HG02588 (cell line): ENCODE data around the gene MAGEF1.

ENCODE experiments used
- ATAC-seq: cut with Tn5 transposase; IDR thresholded peaks from one replicate; pipeline ENCODE4 v1.9.1; 2021; ENCODE audit warnings: mild to moderate bottlenecking, moderate library complexity; ENCODE audit not compliant: unreplicated experiment

Gene MAGEF1

DNA sequence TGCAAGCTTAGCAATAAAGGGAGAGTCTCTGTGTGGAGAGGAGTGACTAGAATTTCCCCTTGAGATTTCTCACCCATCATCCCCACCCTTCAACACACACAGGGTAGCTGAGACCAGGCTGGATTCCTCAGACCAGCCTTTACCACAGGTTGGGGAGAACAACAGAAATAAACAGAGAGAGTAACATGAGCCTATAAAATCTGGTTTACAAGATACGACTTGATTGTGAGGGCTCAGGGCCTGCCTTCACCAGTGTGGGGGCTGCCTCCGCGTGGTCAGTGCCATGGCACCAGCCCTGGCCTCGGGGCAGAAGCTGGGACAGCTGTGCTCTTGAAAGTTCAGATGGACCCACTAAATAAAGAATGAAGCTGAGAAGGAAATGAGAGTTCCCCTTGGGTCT is 14.6 kb upstream of the MAGEF1 start:
- ATAC-seq, result no peak

DNA sequence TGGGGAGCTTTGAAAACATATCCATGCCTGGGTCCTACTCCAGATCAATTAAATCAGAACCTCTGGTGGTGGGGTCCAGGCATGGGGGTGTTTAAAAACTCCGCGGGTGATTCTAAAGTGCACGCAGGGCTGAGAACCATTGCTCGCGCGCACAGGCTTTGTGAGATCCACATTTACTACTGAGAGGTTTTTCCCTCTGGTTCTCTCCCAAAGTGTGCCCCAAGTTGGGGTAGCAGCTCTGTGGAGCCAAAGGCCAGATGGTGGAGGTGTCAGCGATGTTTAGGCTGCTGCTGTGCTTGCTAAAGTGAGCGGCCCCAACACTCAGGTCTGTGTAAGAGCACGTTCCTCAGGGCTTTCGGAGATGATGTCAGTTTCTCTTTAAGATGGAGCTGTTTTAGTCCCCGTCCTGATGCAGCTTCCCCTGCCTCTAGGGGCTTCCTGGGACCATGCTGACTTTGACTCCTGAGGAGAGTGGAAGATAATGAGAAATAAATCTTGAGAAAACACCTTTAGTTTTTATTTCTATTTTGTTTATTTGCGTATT is 13.4 kb upstream of the MAGEF1 start:
- ATAC-seq, result no peak

DNA sequence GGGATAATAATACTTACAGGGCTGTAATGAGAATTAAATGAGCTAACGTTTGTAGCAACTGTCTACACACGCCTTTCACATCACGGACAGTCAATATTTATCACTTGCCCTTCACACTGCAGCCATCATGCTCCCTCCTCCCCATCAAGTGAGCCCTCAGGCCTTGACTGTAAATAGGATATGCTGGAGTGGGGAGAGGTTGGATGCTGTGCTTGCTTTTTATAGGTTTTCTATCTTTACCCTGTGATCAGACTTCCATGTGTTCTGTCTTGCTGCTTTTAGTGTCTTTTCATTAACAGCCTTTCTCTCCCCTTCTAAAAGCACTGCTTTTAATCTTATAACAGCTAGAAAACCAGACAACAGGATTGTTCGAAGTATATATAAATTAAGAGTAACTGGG is 12.8 kb upstream of the MAGEF1 start:
- no peak for ATAC-seq

GRCh38 chr3:184719709-184720108 is 7.8 kb upstream of the MAGEF1 start:
- no peak for ATAC-seq

DNA sequence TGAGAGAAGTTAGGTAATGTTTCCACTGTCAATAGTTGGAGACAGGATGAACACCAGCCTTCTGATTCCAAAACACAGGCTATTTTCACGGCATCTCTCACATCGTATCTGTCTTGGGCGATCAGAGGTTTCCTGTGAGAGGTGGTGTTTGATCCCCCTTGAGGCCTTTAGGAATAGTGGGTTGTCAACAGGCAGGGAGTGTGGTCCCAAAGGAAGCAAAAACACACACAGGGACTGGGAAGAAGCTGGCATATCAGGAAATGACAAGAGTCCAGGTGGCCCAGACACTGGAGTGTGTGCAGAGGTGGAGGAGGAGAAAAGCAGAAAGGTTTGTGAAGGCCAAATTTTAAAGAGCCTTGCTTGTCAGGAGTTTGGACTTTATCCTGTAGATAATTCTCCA is 6.6 kb upstream of the MAGEF1 start:
- ATAC-seq, result no peak

- no peak for ATAC-seq
Measured at GRCh38 chr3:184717399-184717983, 5.6 kb upstream of the MAGEF1 start.

GRCh38 chr3:184716622-184717398 is 4.9 kb upstream of the MAGEF1 start:
- ATAC-seq, result no peak

GRCh38 chr3:184715943-184716621 is 4.2 kb upstream of the MAGEF1 start:
- no peak for ATAC-seq

- ATAC-seq, result no peak
Measured at GRCh38 chr3:184713521-184713920, 1.7 kb upstream of the MAGEF1 start.

DNA sequence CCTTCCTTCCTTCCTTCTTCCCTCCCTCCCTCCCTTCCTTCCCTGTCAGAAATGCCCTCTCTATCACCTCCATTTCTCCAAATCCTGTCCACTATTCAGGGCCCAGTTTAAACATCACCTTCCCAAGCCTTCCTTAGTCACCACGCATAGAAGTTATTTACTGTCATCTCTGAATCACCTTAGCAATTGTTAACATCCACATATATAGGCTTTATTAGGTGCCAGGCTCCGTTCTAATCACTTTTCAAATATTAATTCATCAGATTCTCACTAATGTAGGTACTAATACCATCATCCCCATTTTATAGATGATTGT is 1.1 kb upstream of the MAGEF1 start:
- ATAC-seq, result no peak

DNA sequence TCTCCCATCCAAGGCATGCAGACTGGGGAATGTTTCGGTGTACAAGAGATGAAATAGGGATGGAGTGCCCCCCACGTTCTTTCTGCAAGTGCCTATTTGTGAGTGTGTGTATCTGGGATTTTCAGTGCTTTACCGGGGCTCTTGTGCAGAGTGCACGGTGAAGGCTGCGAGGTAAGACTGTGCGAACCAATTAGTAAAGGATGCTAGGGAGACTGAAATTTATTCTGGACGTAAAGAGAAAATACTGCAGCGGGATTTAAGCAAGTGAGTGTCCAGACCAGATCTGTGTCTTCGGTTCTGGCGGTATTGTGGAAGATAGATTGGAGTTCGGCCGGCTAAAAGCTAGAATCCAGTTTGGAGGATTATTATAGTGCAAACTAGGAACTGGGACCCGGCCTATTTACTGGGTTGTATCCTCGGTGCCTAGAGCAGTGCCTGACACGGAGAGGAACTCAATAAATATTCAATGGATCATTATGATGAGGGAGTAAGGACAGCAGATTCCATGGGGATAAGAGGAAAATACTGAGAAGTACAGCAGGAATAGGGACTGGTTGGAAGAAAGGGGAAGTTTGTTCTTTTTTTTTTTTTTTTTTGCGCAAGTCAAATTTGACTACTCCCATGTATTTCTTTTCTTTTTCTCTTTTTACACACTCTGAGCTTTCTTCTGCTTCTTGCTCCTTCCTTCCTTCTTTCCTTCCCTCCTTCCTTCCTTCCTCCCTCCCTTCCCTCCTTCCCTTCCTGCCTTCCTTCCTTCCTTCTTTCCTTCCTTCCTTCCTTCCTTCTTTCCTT is 580 bp upstream of the MAGEF1 start:
- peak; percentile 26 for ATAC-seq

DNA sequence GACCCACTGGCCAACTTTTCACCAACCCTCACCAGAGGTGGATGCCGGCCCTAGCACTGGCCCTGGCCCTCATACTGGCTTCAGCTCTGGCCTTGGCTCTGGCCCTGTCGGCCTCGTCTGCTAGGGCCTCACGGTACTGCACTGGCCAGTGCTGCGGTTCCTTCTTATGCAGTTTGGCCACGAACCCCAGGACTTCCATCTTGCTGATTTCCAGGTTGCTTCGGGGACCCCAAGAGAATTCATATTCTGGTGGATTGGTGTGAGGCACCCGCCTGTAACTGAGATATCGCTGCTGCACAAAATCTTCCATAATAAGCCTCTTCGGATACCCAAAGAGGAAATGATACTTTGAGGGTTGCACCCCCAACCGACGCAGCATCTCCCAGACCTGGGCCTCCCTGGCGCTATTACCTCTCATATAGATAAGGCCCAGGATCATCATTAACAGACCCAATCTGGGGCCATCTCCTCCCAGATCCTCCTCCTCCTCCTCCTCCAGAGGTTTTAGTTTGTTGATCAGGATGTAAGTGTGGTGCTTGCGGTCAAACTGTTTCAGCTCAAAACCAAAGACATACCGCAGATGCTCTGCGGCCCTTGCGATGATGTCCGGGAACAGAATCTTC is 883 bp downstream of the MAGEF1 start:
- ATAC-seq, result peak; percentile 52

DNA sequence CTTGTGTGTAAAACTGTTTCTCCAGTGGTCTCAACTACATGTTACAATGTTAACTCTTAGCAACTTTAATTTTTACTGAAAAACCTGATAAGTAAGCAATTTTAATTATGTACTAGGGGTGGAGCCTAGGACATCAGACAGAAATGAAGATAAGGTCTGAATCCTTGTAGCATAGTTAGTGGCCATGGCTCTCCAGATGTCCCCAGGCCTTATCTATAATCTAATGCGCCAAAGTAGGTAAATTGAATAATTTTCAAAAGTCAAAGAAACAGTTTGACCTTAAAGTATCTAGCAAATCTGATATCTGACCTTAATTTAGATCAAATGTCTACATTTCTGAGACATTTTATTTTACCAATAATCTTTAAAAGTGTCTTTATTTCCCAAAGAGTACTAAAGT is 8.2 kb downstream of the MAGEF1 start:
- no peak for ATAC-seq

GRCh38 chr3:184700759-184701158 is 11.1 kb downstream of the MAGEF1 start:
- ATAC-seq, result no peak

- no peak for ATAC-seq
Measured at GRCh38 chr3:184697845-184698244, 14.0 kb downstream of the MAGEF1 start.

GRCh38 chr3:184696697-184697096 is 15.2 kb downstream of the MAGEF1 start:
- no peak for ATAC-seq

- no peak for ATAC-seq
Measured at GRCh38 chr3:184694716-184695115, 17.1 kb downstream of the MAGEF1 start.

DNA sequence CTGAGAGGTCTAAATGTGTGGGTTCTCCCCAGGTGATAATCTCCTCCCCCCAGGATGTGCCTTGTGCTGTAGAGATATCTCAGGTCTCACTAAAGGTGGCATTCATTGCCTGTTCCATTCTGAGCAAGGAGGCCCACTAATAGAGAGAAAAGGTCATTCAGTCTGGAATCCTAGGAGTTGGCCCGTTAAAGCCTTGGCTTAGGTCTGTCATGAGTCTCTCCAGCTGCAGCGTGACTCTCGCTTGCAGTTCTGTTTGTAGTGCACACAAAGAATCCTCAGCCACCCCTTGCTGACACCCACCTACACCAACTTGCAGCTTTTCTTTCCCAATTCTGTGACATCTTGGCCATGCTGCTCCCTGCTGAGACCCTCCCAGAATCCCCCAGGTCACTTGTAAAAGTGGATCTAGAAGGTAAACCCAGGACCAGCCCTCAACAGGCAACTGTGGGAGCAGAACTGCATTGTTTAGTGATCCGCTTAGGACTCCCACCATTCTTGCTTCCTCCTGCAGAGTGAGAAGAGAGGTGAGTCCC is 17.7 kb downstream of the MAGEF1 start:
- no peak for ATAC-seq

DNA sequence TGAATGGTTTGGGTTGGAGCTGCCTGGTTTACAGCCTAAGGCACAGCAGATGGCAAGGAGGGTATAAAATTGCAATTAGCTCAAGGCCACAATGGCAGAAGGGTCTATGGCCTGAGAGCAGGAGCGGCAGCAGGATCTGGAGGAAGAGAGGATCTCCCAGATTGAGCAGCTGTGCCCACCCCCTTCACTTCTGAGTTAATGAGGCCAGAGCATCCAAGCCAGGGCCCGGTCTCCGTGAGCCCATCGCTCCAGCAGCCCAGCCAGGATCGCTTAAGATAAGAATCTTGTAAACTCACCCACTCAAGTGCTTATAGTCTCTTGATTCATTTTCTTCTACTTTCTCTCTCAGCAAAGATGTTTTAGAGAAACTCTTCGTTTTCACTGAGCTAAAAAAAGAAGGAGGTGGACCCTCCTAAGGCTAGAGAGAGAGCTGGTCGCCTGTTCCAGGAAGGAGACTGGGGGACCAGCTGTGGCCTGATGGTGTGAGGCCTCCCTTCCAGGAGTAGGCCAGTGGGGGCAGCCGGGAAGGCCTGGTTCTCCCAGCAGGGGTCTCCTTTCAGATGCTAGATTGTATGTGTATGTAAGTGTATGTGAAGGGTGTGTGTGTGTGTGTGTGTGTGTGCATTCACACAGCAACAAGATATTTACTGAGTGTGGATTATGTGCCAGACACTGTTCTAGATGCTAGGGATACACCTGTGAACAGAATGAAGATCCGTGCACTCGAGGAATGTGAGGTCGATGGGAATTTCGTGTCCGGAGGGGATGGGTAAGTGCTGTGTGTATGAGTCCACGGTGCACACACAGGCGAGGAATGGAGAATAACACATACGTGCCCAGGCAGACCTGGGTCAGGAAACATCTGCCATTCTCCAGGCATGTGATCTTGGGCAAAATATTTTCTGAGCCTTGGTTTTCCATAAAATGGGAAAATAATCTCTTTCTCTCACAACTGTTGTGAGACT is 18.6 kb downstream of the MAGEF1 start:
- no peak for ATAC-seq
